Measurements from ENCODE around the gene KLK1. TPM values are rescaled to one million over a fixed set of nuclear protein-coding genes. Genes with fewer than 3 reads are reported as not detected.

KLK1 gene
- polyA plus RNA-seq, 3 donors: 0.66 to 0.72 TPM; not detected in 1

GRCh38 chr19:50818859-50819472, 4.6 kb downstream of the KLK1 start:
- DNase-seq: no peak
- Histone ChIP-seq H3K4me2 (replicated peaks; ENCODE audit: extremely low read depth, low read length, poor library complexity, severe bottlenecking) (peak overlapping the region; percentile 83), H2AFZ (ENCODE audit: insufficient read depth, low read depth, low read length, poor library complexity, severe bottlenecking) (no peak overlapping the region), H3K9ac (ENCODE audit: insufficient read depth, low read length, poor library complexity, severe bottlenecking) (no peak overlapping the region), H3K27me3 (ENCODE audit: control insufficient read depth in 2 of 2, insufficient read depth in 2 of 2, low read length in 2 of 2) (peaks cover 0 to 56% of the 10 kb centered on the region in 2 donors), H3K4me1 (ENCODE audit: control insufficient read depth in 1 of 2, insufficient read depth in 2 of 2, low read length in 2 of 2) (peaks cover 21 to 27% of the 10 kb centered on the region in 2 donors), H3K27ac (ENCODE audit: low read depth in 1 of 2, low read length in 2 of 2) (no peak overlapping the region), H3K9me3 (replicated peaks in 1 of 2; ENCODE audit: control insufficient read depth in 1 of 2, insufficient read depth in 1 of 2, low read length in 2 of 2) (peaks cover 5 to 6% of the 10 kb centered on the region in 2 donors), H3K4me3 (replicated peaks in 1 of 3; ENCODE audit: low read depth in 2 of 3, low read length in 3 of 3) (peak overlapping the region in 1 of 3 experiments; percentile 76), H3K36me3 (replicated peaks in 1 of 2; ENCODE audit: control insufficient read depth in 1 of 2, insufficient read depth in 2 of 2, low read length in 2 of 2) (no peaks in the 10 kb centered on the region), H4K20me1 (ENCODE audit: insufficient read depth, low read length) (no peaks in the 10 kb centered on the region), H3K79me2 (ENCODE audit: insufficient read depth, low read length) (no peaks in the 10 kb centered on the region)
- Mint-ChIP-seq H3K4me1 (peaks cover 29% of the 10 kb centered on the region), H3K9me3 (peaks cover 3 to 24% (median 14%) of the 10 kb centered on the region in 7 donors), H3K27ac (peak overlapping the region in 1 of 7 donors; percentile 55), H3K4me3 (peak overlapping the region; percentile 76 to 92), H3K27me3 (ENCODE audit: low read depth in 3 of 3) (peaks cover 81 to 82% (median 82%) of the 10 kb centered on the region in 3 donors), H3K36me3 (peaks cover 0 to 3% of the 10 kb centered on the region in 2 donors)
- WGBS (ENCODE audit: insufficient coverage): 81% methylated on average over 5 of the region's 12 CpGs
- intact Hi-C loops (cut with micrococcal nuclease): no loop called here
- TF ChIP-seq CTCF (IDR thresholded peaks at IDR 0.05): no peak

GRCh38 chr19:50817941-50818858, 5.4 kb downstream of the KLK1 start:
- H3K27me3 ChIP-seq (ENCODE audit: control insufficient read depth in 2 of 2, insufficient read depth in 2 of 2, low read length in 2 of 2): peaks cover 0 to 56% of the 10 kb centered on the region in 2 donors
- peaks cover 29% of the 10 kb centered on the region for H3K4me1 Mint-ChIP-seq
- peak overlapping the region; percentile 36 to 76 (median 36) for H3K4me3 ChIP-seq (replicated peaks in 1 of 3; ENCODE audit: low read depth in 2 of 3, low read length in 3 of 3)
- peak overlapping the region in 1 of 7 donors; percentile 52 for H3K27ac Mint-ChIP-seq
- peaks cover 77 to 83% (median 81%) of the 10 kb centered on the region in 3 donors for H3K27me3 Mint-ChIP-seq (ENCODE audit: low read depth in 3 of 3)
- no peaks in the 10 kb centered on the region for H3K36me3 ChIP-seq (replicated peaks in 1 of 2; ENCODE audit: control insufficient read depth in 1 of 2, insufficient read depth in 2 of 2, low read length in 2 of 2)
- H3K9me3 Mint-ChIP-seq: peaks cover 3 to 21% (median 14%) of the 10 kb centered on the region in 7 donors
- TF ChIP-seq CTCF (IDR thresholded peaks at IDR 0.05): no peak
- no peaks in the 10 kb centered on the region for H4K20me1 ChIP-seq (ENCODE audit: insufficient read depth, low read length)
- peak overlapping the region; percentile 91 for H2AFZ ChIP-seq (ENCODE audit: insufficient read depth, low read depth, low read length, poor library complexity, severe bottlenecking)
- H3K4me1 ChIP-seq (ENCODE audit: control insufficient read depth in 1 of 2, insufficient read depth in 2 of 2, low read length in 2 of 2): peaks cover 21 to 27% of the 10 kb centered on the region in 2 donors
- intact Hi-C loops (cut with micrococcal nuclease): no loop called here
- DNase-seq: peak; percentile 19 to 27 (median 25)
- 5% methylated on average over 51 of the region's 52 CpGs for WGBS (ENCODE audit: insufficient coverage)
- H3K27ac ChIP-seq (ENCODE audit: low read depth in 1 of 2, low read length in 2 of 2): no peak overlapping the region
- peak overlapping the region; percentile 76 to 92 for H3K4me3 Mint-ChIP-seq
- peak overlapping the region; percentile 83 for H3K4me2 ChIP-seq (replicated peaks; ENCODE audit: extremely low read depth, low read length, poor library complexity, severe bottlenecking)
- H3K9ac ChIP-seq (ENCODE audit: insufficient read depth, low read length, poor library complexity, severe bottlenecking): peak overlapping the region; percentile 59
- H3K79me2 ChIP-seq (ENCODE audit: insufficient read depth, low read length): no peaks in the 10 kb centered on the region
- H3K36me3 Mint-ChIP-seq: peaks cover 0 to 3% of the 10 kb centered on the region in 2 donors
- H3K9me3 ChIP-seq (replicated peaks in 1 of 2; ENCODE audit: control insufficient read depth in 1 of 2, insufficient read depth in 1 of 2, low read length in 2 of 2): peaks cover 5 to 6% of the 10 kb centered on the region in 2 donors
